Left kidney (tissue), 1 donor: Measurements from ENCODE around the gene NPS. TPM values are rescaled to one million over a fixed set of nuclear protein-coding genes. Genes with fewer than 3 reads are reported as not detected.

ENCODE experiments used
- polyA plus RNA-seq: library from polyadenylated mRNA; unstranded; fragments of 120-200 nt; gene quantifications from one replicate; pipeline ENCODE4 v1.2.1, GENCODE V29; 2013; ENCODE audit not compliant: insufficient read length

NPS gene
- polyA plus RNA-seq, 1 donor: not detected

Other genes starting within 250 kb of the NPS start
- 1.2 TPM for gene FOXI2, start 187.9 kb downstream of the NPS start, polyA plus RNA-seq